ENCODE measurements around the gene SAXO1. TPM values are rescaled to one million over a fixed set of nuclear protein-coding genes. Genes with fewer than 3 reads are reported as not detected.

The SAXO1 gene
- total RNA-seq, 1 experiment from 2014 or later, result 0.20 TPM

- no peaks in the 10 kb centered on the region for H3K4me1 Mint-ChIP-seq (ENCODE audit: low read depth, unreplicated experiment)
- TF ChIP-seq CTCF (IDR thresholded peaks at IDR 0.05; ENCODE audit: insufficient read depth in 1 of 2, low read depth in 1 of 2, low read length in 1 of 2, severe bottlenecking in 1 of 2, unreplicated experiment in 1 of 2), result no peak
These were observed 127.0 kb downstream of the SAXO1 start for GRCh38 chr9:18905883-18906629.

GRCh38 chr9:18905028-18905882 is 127.8 kb downstream of the SAXO1 start:
- Mint-ChIP-seq H3K27ac (ENCODE audit: unreplicated experiment) (no peak overlapping the region), H3K9me3 (ENCODE audit: unreplicated experiment) (no peaks in the 10 kb centered on the region), H3K27me3 (ENCODE audit: insufficient read depth, unreplicated experiment) (peaks cover 11% of the 10 kb centered on the region), H3K36me3 (ENCODE audit: insufficient read depth, unreplicated experiment) (no peaks in the 10 kb centered on the region), H3K4me1 (ENCODE audit: low read depth, unreplicated experiment) (no peaks in the 10 kb centered on the region), H3K4me3 (ENCODE audit: unreplicated experiment) (no peak overlapping the region)
- CTCF ChIA-PET, result no interaction called here
- Histone ChIP-seq H3K9me3 (no peaks in the 10 kb centered on the region), H3K4me1 (no peaks in the 10 kb centered on the region), H3K27me3 (replicated peaks; ENCODE audit: control insufficient read depth, insufficient read depth, low read length) (no peaks in the 10 kb centered on the region), H3K4me3 (ENCODE audit: low read depth, low read length) (no peak overlapping the region), H3K36me3 (ENCODE audit: control insufficient read depth, insufficient read depth, low read length) (no peaks in the 10 kb centered on the region)
- POLR2A ChIA-PET, result no interaction called here
- DNase-seq, result no peak
- no TSS peak for BruUV-seq (replicated peaks)
- intact Hi-C loops (cut with micrococcal nuclease; ENCODE audit: unreplicated experiment), result no loop called here
- TF ChIP-seq CTCF (IDR thresholded peaks at IDR 0.05; ENCODE audit: insufficient read depth in 1 of 2, low read depth in 1 of 2, low read length in 1 of 2, severe bottlenecking in 1 of 2, unreplicated experiment in 1 of 2), result no peak

More at GRCh38 chr9:18905883-18906629, 127.0 kb downstream of the SAXO1 start:
- H3K9me3 ChIP-seq, result no peaks in the 10 kb centered on the region
- no peaks in the 10 kb centered on the region for H3K27me3 ChIP-seq (replicated peaks; ENCODE audit: control insufficient read depth, insufficient read depth, low read length)
- H3K36me3 ChIP-seq (ENCODE audit: control insufficient read depth, insufficient read depth, low read length), result no peaks in the 10 kb centered on the region
- Mint-ChIP-seq H3K9me3 (ENCODE audit: unreplicated experiment) (no peaks in the 10 kb centered on the region), H3K4me3 (ENCODE audit: unreplicated experiment) (no peak overlapping the region), H3K36me3 (ENCODE audit: insufficient read depth, unreplicated experiment) (no peaks in the 10 kb centered on the region), H3K27ac (ENCODE audit: unreplicated experiment) (no peak overlapping the region), H3K27me3 (ENCODE audit: insufficient read depth, unreplicated experiment) (peaks cover 11% of the 10 kb centered on the region)
- CTCF ChIA-PET, result no interaction called here
- POLR2A ChIA-PET, result no interaction called here
- no TSS peak for BruUV-seq (replicated peaks)
- intact Hi-C loops (cut with micrococcal nuclease; ENCODE audit: unreplicated experiment), result no loop called here
- no peaks in the 10 kb centered on the region for H3K4me1 ChIP-seq
- no peak for DNase-seq
- no peak overlapping the region for H3K4me3 ChIP-seq (ENCODE audit: low read depth, low read length)

GRCh38 chr9:18903450-18903849 is 129.6 kb downstream of the SAXO1 start:
- Mint-ChIP-seq H3K4me3 (ENCODE audit: unreplicated experiment) (no peak overlapping the region), H3K4me1 (ENCODE audit: low read depth, unreplicated experiment) (no peaks in the 10 kb centered on the region), H3K36me3 (ENCODE audit: insufficient read depth, unreplicated experiment) (no peaks in the 10 kb centered on the region), H3K9me3 (ENCODE audit: unreplicated experiment) (no peaks in the 10 kb centered on the region), H3K27me3 (ENCODE audit: insufficient read depth, unreplicated experiment) (peaks cover 11% of the 10 kb centered on the region), H3K27ac (ENCODE audit: unreplicated experiment) (no peak overlapping the region)
- H3K36me3 ChIP-seq (ENCODE audit: control insufficient read depth, insufficient read depth, low read length), result no peaks in the 10 kb centered on the region
- CTCF ChIA-PET, result no interaction called here
- no peaks in the 10 kb centered on the region for H3K27me3 ChIP-seq (replicated peaks; ENCODE audit: control insufficient read depth, insufficient read depth, low read length)
- no peak overlapping the region for H3K4me3 ChIP-seq (ENCODE audit: low read depth, low read length)
- no peaks in the 10 kb centered on the region for H3K9me3 ChIP-seq
- POLR2A ChIA-PET, result no interaction called here
- H3K4me1 ChIP-seq, result no peaks in the 10 kb centered on the region
- no peak for TF ChIP-seq CTCF (IDR thresholded peaks at IDR 0.05; ENCODE audit: insufficient read depth in 1 of 2, low read depth in 1 of 2, low read length in 1 of 2, severe bottlenecking in 1 of 2, unreplicated experiment in 1 of 2)
- BruUV-seq (replicated peaks), result no TSS peak
- intact Hi-C loops (cut with micrococcal nuclease; ENCODE audit: unreplicated experiment), result no loop called here
- DNase-seq, result no peak

Data from Caco-2 (cell line).